HG03521 (cell line): ENCODE measurements around the gene DOK7.

Experiments
- ATAC-seq: cut with Tn5 transposase; IDR thresholded peaks from one replicate; pipeline ENCODE4 v1.9.1; 2021; ENCODE audit warnings: mild to moderate bottlenecking, moderate library complexity; ENCODE audit not compliant: unreplicated experiment

The DOK7 gene

GRCh38 chr4:3518941-3519340, 55.8 kb downstream of the DOK7 start:
- no peak for ATAC-seq

- ATAC-seq = no peak
Measured at GRCh38 chr4:3519468-3520264, 56.6 kb downstream of the DOK7 start.

GRCh38 chr4:3520276-3520675, 57.2 kb downstream of the DOK7 start:
- no peak for ATAC-seq

GRCh38 chr4:3520796-3521600, 57.9 kb downstream of the DOK7 start:
- ATAC-seq = no peak

GRCh38 chr4:3521621-3522325, 58.7 kb downstream of the DOK7 start:
- ATAC-seq = no peak

GRCh38 chr4:3522326-3522640, 59.2 kb downstream of the DOK7 start:
- ATAC-seq = no peak

GRCh38 chr4:3522651-3523050, 59.5 kb downstream of the DOK7 start:
- ATAC-seq = no peak

GRCh38 chr4:3523146-3523627, 60.1 kb downstream of the DOK7 start:
- no peak for ATAC-seq

GRCh38 chr4:3523628-3524221, 60.6 kb downstream of the DOK7 start:
- no peak for ATAC-seq

GRCh38 chr4:3524349-3524748, 61.2 kb downstream of the DOK7 start:
- no peak for ATAC-seq

GRCh38 chr4:3524920-3525319, 61.8 kb downstream of the DOK7 start:
- ATAC-seq = no peak

- ATAC-seq = no peak
Measured at GRCh38 chr4:3525532-3526430, 62.7 kb downstream of the DOK7 start.

- ATAC-seq = no peak
Measured at GRCh38 chr4:3526456-3526855, 63.4 kb downstream of the DOK7 start.

GRCh38 chr4:3527101-3527913, 64.2 kb downstream of the DOK7 start:
- ATAC-seq = no peak

- ATAC-seq = no peak
Measured at GRCh38 chr4:3527914-3528876, 65.1 kb downstream of the DOK7 start.

- no peak for ATAC-seq
Measured at GRCh38 chr4:3529363-3529762, 66.3 kb downstream of the DOK7 start.

- ATAC-seq = no peak
Measured at GRCh38 chr4:3530051-3530450, 66.9 kb downstream of the DOK7 start.

- ATAC-seq = no peak
Measured at GRCh38 chr4:3530663-3531254, 67.7 kb downstream of the DOK7 start.
